HK-2 (cell line): ENCODE results near the gene PEMT.

Experiments used
- DNase-seq: peaks from one replicate; pipeline ENCODE4 v3.0.0-alpha.2; 2018; ENCODE audit not compliant: unreplicated experiment

The PEMT gene

GRCh38 chr17:17605083-17605728 is 13.7 kb upstream of the PEMT start:
- DNase-seq, result no peak

GRCh38 chr17:17603895-17604225 is 12.4 kb upstream of the PEMT start:
- no peak for DNase-seq

- no peak for DNase-seq
Observed at GRCh38 chr17:17603178-17603894, 11.8 kb upstream of the PEMT start.

- no peak for DNase-seq
Observed at GRCh38 chr17:17599965-17600364, 8.5 kb upstream of the PEMT start.

- DNase-seq, result no peak
Observed at GRCh38 chr17:17598003-17598402, 6.5 kb upstream of the PEMT start.

GRCh38 chr17:17595755-17596154 is 4.2 kb upstream of the PEMT start:
- no peak for DNase-seq

- no peak for DNase-seq
Observed at GRCh38 chr17:17593222-17593620, 1.7 kb upstream of the PEMT start.

GRCh38 chr17:17590883-17591354 is 589 bp downstream of the PEMT start:
- no peak for DNase-seq

GRCh38 chr17:17590141-17590751 is 1.3 kb downstream of the PEMT start:
- no peak for DNase-seq

GRCh38 chr17:17587614-17588337 is 3.7 kb downstream of the PEMT start:
- no peak for DNase-seq

GRCh38 chr17:17582372-17582771 is 9.1 kb downstream of the PEMT start:
- DNase-seq, result no peak

- no peak for DNase-seq
Observed at GRCh38 chr17:17581509-17581908, 10.0 kb downstream of the PEMT start.

- no peak for DNase-seq
Observed at GRCh38 chr17:17580662-17581470, 10.6 kb downstream of the PEMT start.

- no peak for DNase-seq
Observed at GRCh38 chr17:17579691-17580090, 11.8 kb downstream of the PEMT start.

- no peak for DNase-seq
Observed at GRCh38 chr17:17577373-17577772, 14.1 kb downstream of the PEMT start.

GRCh38 chr17:17576772-17577234 is 14.7 kb downstream of the PEMT start:
- no peak for DNase-seq

GRCh38 chr17:17575360-17576251 is 15.9 kb downstream of the PEMT start:
- no peak for DNase-seq

- DNase-seq, result no peak
Observed at GRCh38 chr17:17573912-17574311, 17.6 kb downstream of the PEMT start.

- DNase-seq, result no peak
Observed at GRCh38 chr17:17572010-17572785, 19.3 kb downstream of the PEMT start.
